Rectal smooth muscle tissue (tissue), 1 donor: ENCODE measurements around the gene NEDD4L.
A peak's percentile ranks its signal among the peaks of the same experiment; 100 is the strongest.

Experiments used
- H3K27ac ChIP-seq: one replicate; pipeline ENCODE4 v1.7.0; 2013; ENCODE audit warnings: low read depth, low read length, inconsistent platforms
- H3K27me3 ChIP-seq: one replicate; pipeline ENCODE4 v1.7.0; 2013; ENCODE audit warnings: low read length; ENCODE audit not compliant: control insufficient read depth, insufficient read depth
- H3K36me3 ChIP-seq: one replicate; pipeline ENCODE4 v1.7.0; 2013; ENCODE audit warnings: low read length; ENCODE audit not compliant: control insufficient read depth, insufficient read depth
- H3K4me1 ChIP-seq: one replicate; pipeline ENCODE4 v1.7.0; 2013; ENCODE audit warnings: low read length; ENCODE audit not compliant: control insufficient read depth, insufficient read depth
- H3K4me3 ChIP-seq: one replicate; pipeline ENCODE4 v1.7.0; 2013; ENCODE audit warnings: low read length
- H3K9ac ChIP-seq: one replicate; pipeline ENCODE4 v1.7.0; 2013; ENCODE audit warnings: low read length

The NEDD4L gene

DNA sequence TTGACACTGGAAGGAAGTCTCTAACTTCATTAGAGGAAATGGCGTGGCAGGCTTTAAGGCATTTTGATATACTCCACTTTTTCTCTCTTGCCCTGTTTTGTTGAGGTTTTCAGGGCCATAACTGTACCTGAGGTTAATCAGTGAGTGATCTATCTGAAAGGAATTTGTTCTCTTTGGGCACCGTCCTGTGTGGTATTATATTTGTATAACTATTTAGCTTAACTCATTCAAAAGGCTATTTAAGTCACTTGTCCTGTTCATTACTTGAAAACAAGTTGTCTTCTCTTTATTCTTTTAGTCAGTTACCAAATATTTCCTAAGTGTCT, 180.4 kb downstream of the NEDD4L start:
- H3K27me3 ChIP-seq = no peaks in the 10 kb centered on the region
- H3K4me3 ChIP-seq = peak overlapping the region; percentile 4
- H3K9ac ChIP-seq = no peak overlapping the region
- no peak overlapping the region for H3K27ac ChIP-seq
- no peaks in the 10 kb centered on the region for H3K36me3 ChIP-seq
- H3K4me1 ChIP-seq = peaks cover 6% of the 10 kb centered on the region

DNA sequence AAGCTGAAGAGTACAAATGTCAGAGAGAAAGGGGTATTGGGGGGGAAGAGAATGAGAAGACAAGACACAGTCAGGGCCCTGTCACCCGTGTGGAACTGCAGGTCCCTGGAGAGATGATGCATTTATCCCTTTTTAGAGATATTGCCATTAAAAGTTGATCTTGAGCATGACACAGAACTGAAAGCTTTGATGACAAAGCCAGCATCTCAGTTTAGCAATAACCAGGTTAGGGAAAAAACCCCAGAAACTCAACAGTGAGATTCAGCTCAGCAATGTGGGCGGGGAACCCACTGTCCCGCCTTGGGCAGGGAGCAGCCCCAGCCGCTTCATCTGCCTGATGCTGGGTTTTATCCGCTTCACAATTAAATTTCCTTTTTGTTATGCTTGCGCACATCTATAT, 181.1 kb downstream of the NEDD4L start:
- Histone ChIP-seq H3K27me3 (no peaks in the 10 kb centered on the region), H3K4me3 (no peak overlapping the region), H3K9ac (no peak overlapping the region), H3K27ac (no peak overlapping the region), H3K36me3 (no peaks in the 10 kb centered on the region), H3K4me1 (peaks cover 6% of the 10 kb centered on the region)

DNA sequence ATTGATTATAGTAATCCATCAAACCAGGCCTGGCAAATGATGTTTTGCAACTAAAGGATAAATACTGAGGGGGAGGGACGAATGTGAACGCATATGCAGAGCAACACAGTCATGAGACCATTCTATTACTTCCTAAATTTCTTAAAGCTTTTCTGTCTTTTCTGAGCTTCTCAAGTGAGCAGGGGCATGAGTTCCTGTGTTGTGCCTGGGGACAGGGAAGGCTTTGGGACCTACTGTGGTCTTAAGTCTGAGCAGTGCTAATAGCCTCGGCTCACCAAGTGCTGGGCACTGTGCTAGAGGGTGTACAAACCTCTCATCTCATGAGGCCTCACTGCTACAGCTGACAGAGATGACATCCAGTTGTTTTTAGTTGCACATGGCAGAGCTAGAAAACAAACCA, 182.4 kb downstream of the NEDD4L start:
- no peak overlapping the region for H3K4me3 ChIP-seq
- no peak overlapping the region for H3K9ac ChIP-seq
- no peaks in the 10 kb centered on the region for H3K27me3 ChIP-seq
- H3K36me3 ChIP-seq = no peaks in the 10 kb centered on the region
- no peak overlapping the region for H3K27ac ChIP-seq
- H3K4me1 ChIP-seq = peaks cover 6% of the 10 kb centered on the region

DNA sequence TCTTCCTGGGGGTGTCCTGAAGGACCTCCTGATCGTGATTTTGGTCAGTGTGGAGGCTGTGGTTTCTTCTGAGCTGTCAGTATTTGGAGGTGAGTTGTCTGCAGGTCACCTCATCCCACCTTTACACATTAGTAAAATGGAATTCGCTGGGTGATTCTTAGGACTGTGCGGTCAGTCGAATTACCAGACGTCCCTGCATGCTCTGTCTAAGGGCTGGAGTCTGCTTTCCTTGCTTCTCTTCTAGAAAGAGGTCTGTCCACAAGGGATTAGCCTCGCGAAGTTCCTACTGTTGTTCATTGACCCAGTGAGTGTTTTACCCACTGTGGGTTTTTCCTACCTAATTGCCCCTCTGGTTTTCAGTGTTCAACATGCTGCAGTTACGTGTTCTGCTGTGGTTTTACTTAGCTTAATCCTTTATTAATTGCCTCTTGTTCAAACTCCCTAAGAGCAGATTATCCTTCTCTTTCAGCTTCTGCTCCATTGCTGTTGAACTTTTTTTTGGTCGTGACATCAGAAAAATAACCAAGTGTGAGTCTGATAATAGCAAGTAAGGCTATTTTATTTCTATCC, 183.4 kb downstream of the NEDD4L start:
- no peak overlapping the region for H3K4me3 ChIP-seq
- H3K27me3 ChIP-seq = no peaks in the 10 kb centered on the region
- no peak overlapping the region for H3K9ac ChIP-seq
- no peaks in the 10 kb centered on the region for H3K36me3 ChIP-seq
- no peak overlapping the region for H3K27ac ChIP-seq
- H3K4me1 ChIP-seq = peaks cover 5% of the 10 kb centered on the region

DNA sequence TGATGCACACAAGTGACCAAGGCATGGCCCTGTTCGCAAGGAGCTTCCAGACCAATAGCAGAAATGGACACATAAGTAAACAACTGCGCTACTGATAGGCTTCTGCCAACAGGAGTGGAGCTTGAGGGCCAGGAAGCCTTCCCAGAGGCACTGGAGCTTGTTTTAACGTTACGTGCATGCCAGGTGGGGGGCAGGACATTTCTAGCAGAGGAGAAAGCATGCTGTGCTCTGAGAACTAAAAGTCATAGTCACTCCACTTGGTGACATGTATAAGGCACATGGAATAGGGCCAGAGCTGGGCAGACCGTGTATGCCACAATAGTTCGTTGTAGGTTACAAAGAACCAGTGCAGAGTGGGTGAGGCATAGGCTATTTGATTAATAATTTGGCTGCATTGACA, 184.2 kb downstream of the NEDD4L start:
- H3K27ac ChIP-seq = no peak overlapping the region
- H3K27me3 ChIP-seq = no peaks in the 10 kb centered on the region
- no peak overlapping the region for H3K4me3 ChIP-seq
- peaks cover 4% of the 10 kb centered on the region for H3K4me1 ChIP-seq
- H3K36me3 ChIP-seq = no peaks in the 10 kb centered on the region
- no peak overlapping the region for H3K9ac ChIP-seq

DNA sequence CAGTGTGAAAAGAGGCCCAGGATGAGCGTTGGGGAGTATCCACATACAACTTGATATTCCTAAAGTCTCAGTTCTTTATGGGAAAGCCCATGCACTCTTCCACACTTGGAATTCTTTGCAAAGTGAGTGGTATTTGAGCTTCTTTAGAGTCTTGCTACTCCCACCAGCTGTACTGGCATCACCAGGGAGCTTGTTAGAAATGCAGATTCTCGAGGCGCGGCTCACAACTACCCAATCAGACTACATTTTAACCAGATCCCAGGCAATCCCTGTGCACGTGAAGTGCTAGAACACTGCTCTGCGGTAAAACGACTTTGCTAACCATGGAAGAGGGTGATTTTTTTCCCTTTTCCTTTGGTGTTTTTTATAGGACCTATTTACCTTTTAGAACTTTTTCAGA, 184.7 kb downstream of the NEDD4L start:
- Histone ChIP-seq H3K27ac (no peak overlapping the region), H3K4me1 (peaks cover 4% of the 10 kb centered on the region), H3K27me3 (no peaks in the 10 kb centered on the region), H3K9ac (no peak overlapping the region), H3K4me3 (no peak overlapping the region), H3K36me3 (no peaks in the 10 kb centered on the region)

DNA sequence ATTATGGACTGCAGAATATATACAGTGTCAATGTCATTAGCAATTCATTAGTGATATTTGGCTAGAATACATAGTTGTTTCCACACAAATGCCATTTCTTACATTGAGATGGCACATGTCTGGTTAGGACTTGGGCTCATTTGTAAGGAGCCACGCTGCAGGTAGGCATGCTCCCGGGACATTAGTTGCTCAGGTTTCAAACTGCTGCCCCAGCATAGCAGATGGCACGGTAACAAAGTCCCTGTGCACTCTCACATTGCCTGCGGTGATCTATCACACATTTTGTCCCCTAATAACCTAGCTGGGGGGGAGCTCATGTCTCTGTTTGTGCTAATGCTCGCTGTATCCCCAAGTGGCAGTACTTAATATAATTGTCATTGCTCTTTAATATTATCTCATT, 185.1 kb downstream of the NEDD4L start:
- Histone ChIP-seq H3K27ac (no peak overlapping the region), H3K27me3 (no peaks in the 10 kb centered on the region), H3K9ac (no peak overlapping the region), H3K4me3 (no peak overlapping the region), H3K36me3 (no peaks in the 10 kb centered on the region), H3K4me1 (peaks cover 2% of the 10 kb centered on the region)

DNA sequence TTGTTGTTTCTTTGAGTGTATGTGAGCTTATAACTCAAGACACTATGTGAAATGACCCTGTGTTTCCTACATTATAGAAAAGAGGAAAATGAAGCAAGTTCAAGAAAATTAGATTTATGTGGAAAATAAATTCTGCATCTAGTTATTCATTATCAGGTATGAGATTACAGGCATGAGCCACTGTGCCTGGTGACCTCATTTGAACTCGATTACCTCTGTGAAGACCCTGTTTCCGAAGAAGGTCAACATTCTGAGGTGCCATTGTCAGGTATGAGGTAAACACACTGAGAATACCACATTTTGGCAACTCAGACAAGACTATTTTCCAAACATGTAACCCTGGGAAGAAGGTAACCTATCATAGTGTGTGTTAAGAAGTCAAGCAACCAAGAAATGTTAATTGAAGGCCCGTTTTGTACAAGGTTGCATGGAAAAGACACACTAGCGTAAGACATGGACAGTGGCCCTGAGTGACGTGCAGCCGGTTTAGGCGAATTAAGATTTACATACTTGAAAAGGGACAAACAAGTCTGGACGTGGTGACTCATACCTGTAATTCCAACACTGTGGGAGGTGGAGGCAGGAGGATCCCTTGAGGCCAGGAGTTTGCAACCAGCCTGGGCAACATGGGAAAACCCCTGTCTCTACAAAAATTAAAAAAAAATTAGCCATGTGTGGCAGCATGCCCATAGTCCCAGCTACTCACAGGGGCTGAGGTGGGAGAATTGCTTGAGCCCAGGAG, 186.6 kb downstream of the NEDD4L start:
- Histone ChIP-seq H3K9ac (no peak overlapping the region), H3K4me3 (no peak overlapping the region), H3K27me3 (no peaks in the 10 kb centered on the region), H3K27ac (no peak overlapping the region), H3K4me1 (no peaks in the 10 kb centered on the region), H3K36me3 (no peaks in the 10 kb centered on the region)

DNA sequence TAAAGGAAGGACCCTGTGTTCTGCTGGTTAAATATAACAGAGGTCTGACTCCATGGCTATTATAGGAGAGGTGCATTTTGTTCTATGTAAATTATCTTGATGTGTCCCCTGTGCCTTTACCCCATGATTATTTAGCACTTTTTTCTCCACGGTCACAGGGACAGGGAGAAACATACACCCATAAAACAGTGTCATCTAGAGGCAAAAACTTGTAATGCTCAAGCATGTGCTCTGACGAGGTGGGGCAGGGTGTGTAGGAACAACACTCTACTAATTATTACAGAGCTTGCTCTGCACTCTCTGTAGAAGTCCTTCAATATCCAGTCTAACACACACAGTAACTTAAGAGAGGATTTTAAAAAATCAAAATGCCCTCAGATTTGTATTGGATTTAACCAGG, 187.9 kb downstream of the NEDD4L start:
- Histone ChIP-seq H3K27me3 (no peaks in the 10 kb centered on the region), H3K36me3 (no peaks in the 10 kb centered on the region), H3K27ac (peak overlapping the region; percentile 49), H3K4me1 (no peaks in the 10 kb centered on the region), H3K9ac (no peak overlapping the region), H3K4me3 (no peak overlapping the region)

DNA sequence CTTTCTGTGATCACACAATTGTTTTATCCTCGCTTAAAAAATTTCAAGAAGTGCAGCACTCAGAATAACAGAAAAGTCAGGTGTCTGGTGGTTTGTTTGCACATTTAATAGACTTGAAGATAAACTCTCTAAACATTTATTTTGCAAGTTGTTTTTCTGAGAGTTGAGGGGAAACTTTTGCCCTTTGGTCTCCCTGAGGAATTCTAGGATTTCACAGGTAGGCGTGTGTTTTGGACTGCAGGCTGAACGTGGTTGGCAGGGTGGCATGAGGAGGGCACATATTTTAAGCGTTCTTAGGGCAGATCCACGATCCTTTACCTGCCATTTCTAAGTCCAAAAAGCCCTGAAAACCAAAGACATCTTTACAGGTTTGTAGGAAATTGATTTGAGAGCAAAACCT, 188.6 kb downstream of the NEDD4L start:
- Histone ChIP-seq H3K4me3 (no peak overlapping the region), H3K4me1 (no peaks in the 10 kb centered on the region), H3K27me3 (no peaks in the 10 kb centered on the region), H3K9ac (no peak overlapping the region), H3K36me3 (no peaks in the 10 kb centered on the region), H3K27ac (no peak overlapping the region)

DNA sequence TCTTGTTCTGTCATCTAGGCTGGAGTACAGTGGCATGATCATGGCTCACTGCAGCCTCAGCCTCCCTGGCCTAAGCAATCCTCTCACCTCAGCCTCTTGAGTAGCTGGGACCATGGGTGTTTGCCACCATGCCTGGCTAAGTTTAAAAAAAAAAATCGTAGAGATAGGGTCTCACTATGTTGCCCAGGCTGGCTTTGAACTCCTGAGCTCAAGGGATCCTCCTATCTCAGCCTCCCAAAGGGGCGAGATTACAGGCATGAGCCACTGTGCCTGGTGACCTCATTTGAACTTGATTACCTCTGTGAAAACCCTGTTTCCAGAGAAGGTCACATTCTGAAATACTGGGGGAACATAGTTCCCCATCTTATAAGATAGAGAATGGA, 190.3 kb downstream of the NEDD4L start:
- no peaks in the 10 kb centered on the region for H3K36me3 ChIP-seq
- no peaks in the 10 kb centered on the region for H3K27me3 ChIP-seq
- H3K27ac ChIP-seq = no peak overlapping the region
- no peak overlapping the region for H3K4me3 ChIP-seq
- no peak overlapping the region for H3K9ac ChIP-seq
- H3K4me1 ChIP-seq = no peaks in the 10 kb centered on the region

DNA sequence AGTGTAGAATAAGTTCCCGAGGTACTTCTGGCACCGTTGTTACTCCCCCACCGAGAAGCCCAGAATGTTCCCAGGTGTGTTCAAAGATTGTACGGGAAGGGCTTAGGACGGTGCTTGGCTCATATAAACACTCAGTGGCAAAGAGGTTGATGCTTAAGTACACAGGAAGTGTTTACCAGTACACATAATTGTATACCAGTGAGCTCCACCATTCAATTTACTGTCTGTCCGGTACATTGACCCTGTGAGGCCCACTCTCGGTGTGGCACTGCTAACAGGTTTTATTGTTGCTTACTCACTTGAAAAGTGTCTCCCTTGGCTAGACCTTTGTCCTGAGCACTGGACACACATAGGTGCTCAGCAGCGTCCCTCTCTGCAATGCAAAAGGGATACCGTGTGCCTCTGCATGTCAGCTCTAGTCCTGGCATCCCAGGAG, 191.0 kb downstream of the NEDD4L start:
- no peaks in the 10 kb centered on the region for H3K36me3 ChIP-seq
- no peak overlapping the region for H3K9ac ChIP-seq
- no peak overlapping the region for H3K4me3 ChIP-seq
- no peak overlapping the region for H3K27ac ChIP-seq
- no peaks in the 10 kb centered on the region for H3K4me1 ChIP-seq
- no peaks in the 10 kb centered on the region for H3K27me3 ChIP-seq

DNA sequence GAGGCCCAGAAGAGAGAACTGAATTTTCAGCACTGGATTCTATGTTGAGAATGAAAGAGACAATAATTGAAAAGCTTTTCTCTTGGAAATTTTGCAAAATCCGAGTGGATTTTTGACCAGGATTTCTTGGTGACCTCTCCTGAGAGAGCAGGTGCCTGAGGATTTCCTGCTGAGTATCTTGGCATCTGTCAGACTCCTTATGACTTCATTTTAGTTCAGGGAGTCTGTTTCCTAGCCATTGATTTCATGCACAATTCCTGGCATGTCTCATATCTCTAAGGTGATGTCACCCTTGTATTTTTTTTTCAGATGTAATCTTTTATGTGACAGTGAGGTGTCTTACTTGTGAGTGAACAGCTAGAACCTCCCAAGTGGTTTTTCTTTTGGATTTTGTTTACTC, 195.9 kb downstream of the NEDD4L start:
- no peaks in the 10 kb centered on the region for H3K36me3 ChIP-seq
- H3K4me1 ChIP-seq = no peaks in the 10 kb centered on the region
- H3K9ac ChIP-seq = no peak overlapping the region
- H3K27ac ChIP-seq = no peak overlapping the region
- no peaks in the 10 kb centered on the region for H3K27me3 ChIP-seq
- H3K4me3 ChIP-seq = no peak overlapping the region
